ENCODE measurements around the gene CYP26A1.
"Not testable (repeated sequence)": the region's sequence is repeated elsewhere in the genome, so short reads cannot be mapped to it uniquely, and the experiment has no call there.

CYP26A1 gene

GRCh38 chr10:93097386-93097785 is 23.7 kb downstream of the CYP26A1 start:
- no peak for DNase-seq (ENCODE audit: low read depth)
- no peak for TF ChIP-seq CTCF (conservative IDR thresholded peaks at IDR 0.05; ENCODE audit: control insufficient read depth, insufficient read depth, low read depth, low read length)
- no peak overlapping the region for H3K4me3 ChIP-seq (ENCODE audit: control insufficient read depth, low read depth, low read length)

- H3K4me3 ChIP-seq (ENCODE audit: control insufficient read depth, low read depth, low read length) = no peak overlapping the region
- TF ChIP-seq CTCF (conservative IDR thresholded peaks at IDR 0.05; ENCODE audit: control insufficient read depth, insufficient read depth, low read depth, low read length) = no peak
- DNase-seq (ENCODE audit: low read depth) = no peak
Observed at GRCh38 chr10:93098816-93099215, 25.1 kb downstream of the CYP26A1 start.

- TF ChIP-seq CTCF (conservative IDR thresholded peaks at IDR 0.05; ENCODE audit: control insufficient read depth, insufficient read depth, low read depth, low read length) = no peak
- DNase-seq (ENCODE audit: low read depth) = no peak
- H3K4me3 ChIP-seq (ENCODE audit: control insufficient read depth, low read depth, low read length) = no peak overlapping the region
Observed at GRCh38 chr10:93099670-93100069, 26.0 kb downstream of the CYP26A1 start.

- not testable (repeated sequence) for H3K4me3 ChIP-seq (ENCODE audit: control insufficient read depth, low read depth, low read length); DNase-seq (ENCODE audit: low read depth)
Observed at GRCh38 chr10:93101148-93101547, 27.5 kb downstream of the CYP26A1 start.

GRCh38 chr10:93103953-93104352 is 30.3 kb downstream of the CYP26A1 start:
- no peak for TF ChIP-seq CTCF (conservative IDR thresholded peaks at IDR 0.05; ENCODE audit: control insufficient read depth, insufficient read depth, low read depth, low read length)
- DNase-seq (ENCODE audit: low read depth) = no peak
- H3K4me3 ChIP-seq (ENCODE audit: control insufficient read depth, low read depth, low read length) = no peak overlapping the region

- no peak for TF ChIP-seq CTCF (conservative IDR thresholded peaks at IDR 0.05; ENCODE audit: control insufficient read depth, insufficient read depth, low read depth, low read length)
- no peak overlapping the region for H3K4me3 ChIP-seq (ENCODE audit: control insufficient read depth, low read depth, low read length)
- DNase-seq (ENCODE audit: low read depth) = peak; percentile 5
Observed at GRCh38 chr10:93106631-93107072, 33.0 kb downstream of the CYP26A1 start.

GRCh38 chr10:93110472-93111146 is 36.9 kb downstream of the CYP26A1 start:
- TF ChIP-seq CTCF (conservative IDR thresholded peaks at IDR 0.05; ENCODE audit: control insufficient read depth, insufficient read depth, low read depth, low read length) = no peak
- H3K4me3 ChIP-seq (ENCODE audit: control insufficient read depth, low read depth, low read length) = no peak overlapping the region
- DNase-seq (ENCODE audit: low read depth) = no peak

All from fibroblast of mammary gland (primary cell).